ENCODE data around the gene ITGAL.

ITGAL gene

GRCh38 chr16:30569746-30570635 is 97.4 kb downstream of the ITGAL start:
- no peak for DNase-seq

DNA sequence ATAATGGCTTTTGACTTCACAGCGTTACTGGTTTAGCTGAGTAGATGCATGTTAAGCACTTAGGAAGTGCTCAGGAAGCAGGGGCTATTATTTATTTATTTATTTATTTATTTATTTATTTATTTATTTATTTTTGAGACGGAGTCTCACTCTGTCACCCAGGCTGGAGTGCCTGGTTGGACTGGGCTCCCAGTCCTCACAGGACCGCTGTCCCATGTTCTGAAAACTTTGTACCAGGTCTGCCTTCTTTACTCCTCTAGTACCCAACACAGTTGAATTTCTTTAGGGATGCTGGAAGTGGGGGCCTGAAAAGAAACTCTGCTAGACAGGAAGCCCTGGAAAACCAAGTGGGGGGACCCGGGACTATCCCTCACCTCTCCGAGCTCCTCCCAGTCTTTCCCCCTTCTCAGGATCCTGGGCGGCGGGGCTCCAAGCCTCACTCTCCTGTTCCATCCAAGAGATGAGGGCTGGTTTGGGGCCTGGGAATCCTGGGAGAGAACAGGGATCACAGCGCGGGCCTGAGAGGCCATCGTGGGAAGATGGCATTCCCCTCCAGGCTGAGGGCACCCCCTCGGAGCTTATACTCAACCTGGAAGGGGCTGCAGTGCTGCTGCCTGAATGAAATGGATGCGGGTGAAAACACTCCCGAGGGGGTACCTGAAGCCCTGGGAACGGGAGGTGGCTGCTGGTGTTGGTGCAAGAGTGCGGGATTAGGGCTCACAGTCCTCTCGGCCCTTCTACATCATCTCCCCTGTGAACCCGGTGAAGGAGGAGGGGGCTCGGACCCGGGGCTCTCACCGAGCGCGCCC is 98.3 kb downstream of the ITGAL start:
- no peak for DNase-seq

GRCh38 chr16:30571445-30572322 is 99.1 kb downstream of the ITGAL start, which contains the start of gene ZNF688:
TSS of gene ZNF688 (minus strand) at chr16:30571714. CDS start at chr16:30571629, 85 bp downstream.
- DNase-seq, result peak; percentile 88

Measured in stimulated activated CD4-positive, alpha-beta T cell treated with anti-CD3 and anti-CD28 coated beads, Interleukin-12 subunit alpha, Interleukin-12 subunit beta, amount 100 ng/mL, for 4 hours (primary cell).